ENCODE results near the gene GFRA1.

DNA sequence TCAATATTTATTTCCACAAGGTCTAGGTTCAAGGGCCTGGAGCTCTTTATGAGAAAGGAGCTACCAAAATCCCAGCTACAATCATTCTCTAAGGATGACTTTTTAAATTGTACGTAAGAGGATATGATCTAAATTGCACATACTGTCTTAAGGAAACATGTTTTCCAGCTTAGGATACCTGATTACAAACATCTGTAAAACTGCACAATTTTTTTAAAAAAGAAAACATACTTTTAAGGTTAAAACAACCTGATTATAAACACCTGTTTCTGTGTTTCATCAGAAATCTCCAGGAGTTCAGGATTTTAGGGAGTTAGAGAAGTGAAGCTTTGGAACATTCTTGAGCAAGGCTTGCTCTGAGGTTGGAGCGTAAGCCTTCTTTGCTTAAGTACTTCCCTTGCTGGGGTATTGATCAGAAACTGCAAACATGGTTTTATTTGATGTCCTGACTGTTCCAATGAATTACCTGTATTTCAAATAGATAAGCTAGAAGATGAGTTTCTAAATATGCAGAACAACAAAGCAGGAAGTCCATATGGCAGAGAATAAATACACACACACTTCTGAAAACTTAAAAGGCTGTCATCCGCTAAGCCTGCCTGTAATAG, 248.6 kb downstream of the GFRA1 start:
- no peak for TF ChIP-seq EZH2 (IDR thresholded peaks at IDR 0.05; ENCODE audit: low read length, missing control alignments)
- TF ChIP-seq CTCF (conservative IDR thresholded peaks at IDR 0.05 in 1 of 2, IDR thresholded peaks at IDR 0.05 in 1 of 2; ENCODE audit: low read depth in 1 of 2, low read length in 2 of 2): no peak
